ENCODE results near the gene TMEM209.

The TMEM209 gene

DNA sequence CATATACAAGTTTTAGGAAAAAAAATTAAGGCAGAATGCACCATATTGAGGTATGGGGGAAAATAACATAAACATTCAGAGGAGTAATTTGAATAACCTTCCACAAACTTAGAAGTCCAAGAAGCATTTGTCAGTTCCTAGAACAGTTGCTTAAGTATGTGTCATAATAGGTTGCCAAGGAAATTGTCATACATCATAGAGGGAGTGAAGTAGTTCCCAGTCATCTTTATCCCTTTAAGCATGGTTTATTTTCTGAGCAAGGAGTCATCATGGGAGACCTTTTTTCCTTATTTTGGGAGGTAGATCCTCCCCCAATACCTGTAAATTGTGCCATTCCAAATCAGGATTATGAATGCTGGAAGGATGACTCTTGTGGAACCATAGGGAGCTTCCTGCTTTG, 2.4 kb upstream of the TMEM209 start, which contains the start of gene SSMEM1:
TSS of gene SSMEM1 (plus strand) at position 219 of the 400 bp plus-strand sequence. CDS start at position 270, 51 bp downstream.
- no peak for DNase-seq (ENCODE audit: low spot score)
- Histone ChIP-seq H3K4me3 (ENCODE audit: severe bottlenecking) (no peak within 1 kb of the TSS), H3K9me3 (ENCODE audit: severe bottlenecking) (no peaks in the 10 kb centered on the region), H3K27me3 (ENCODE audit: insufficient read depth, poor library complexity, severe bottlenecking) (no peaks in the 10 kb centered on the region), H3K36me3 (ENCODE audit: low read depth) (peaks cover 18% of the 10 kb centered on the region), H3K27ac (ENCODE audit: poor library complexity, severe bottlenecking) (no peak within 1 kb of the TSS), H3K4me1 (ENCODE audit: insufficient read depth, poor library complexity, severe bottlenecking) (peaks cover 20% of the 10 kb centered on the region)
- TF ChIP-seq, protein P1, sequence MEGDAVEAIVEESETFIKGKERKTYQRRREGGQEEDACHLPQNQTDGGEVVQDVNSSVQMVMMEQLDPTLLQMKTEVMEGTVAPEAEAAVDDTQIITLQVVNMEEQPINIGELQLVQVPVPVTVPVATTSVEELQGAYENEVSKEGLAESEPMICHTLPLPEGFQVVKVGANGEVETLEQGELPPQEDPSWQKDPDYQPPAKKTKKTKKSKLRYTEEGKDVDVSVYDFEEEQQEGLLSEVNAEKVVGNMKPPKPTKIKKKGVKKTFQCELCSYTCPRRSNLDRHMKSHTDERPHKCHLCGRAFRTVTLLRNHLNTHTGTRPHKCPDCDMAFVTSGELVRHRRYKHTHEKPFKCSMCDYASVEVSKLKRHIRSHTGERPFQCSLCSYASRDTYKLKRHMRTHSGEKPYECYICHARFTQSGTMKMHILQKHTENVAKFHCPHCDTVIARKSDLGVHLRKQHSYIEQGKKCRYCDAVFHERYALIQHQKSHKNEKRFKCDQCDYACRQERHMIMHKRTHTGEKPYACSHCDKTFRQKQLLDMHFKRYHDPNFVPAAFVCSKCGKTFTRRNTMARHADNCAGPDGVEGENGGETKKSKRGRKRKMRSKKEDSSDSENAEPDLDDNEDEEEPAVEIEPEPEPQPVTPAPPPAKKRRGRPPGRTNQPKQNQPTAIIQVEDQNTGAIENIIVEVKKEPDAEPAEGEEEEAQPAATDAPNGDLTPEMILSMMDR (IDR thresholded peaks at IDR 0.05; ENCODE audit: poor library complexity, severe bottlenecking), result no peak
- peak; percentile 60; the same call in 2 of the 3 replicates for ATAC-seq (ENCODE audit: low read depth)

GRCh38 chr7:130207033-130207432, 1.8 kb upstream of the TMEM209 start:
- Histone ChIP-seq H3K27ac (ENCODE audit: poor library complexity, severe bottlenecking) (no peak overlapping the region), H3K9me3 (ENCODE audit: severe bottlenecking) (no peaks in the 10 kb centered on the region), H3K36me3 (ENCODE audit: low read depth) (peaks cover 25% of the 10 kb centered on the region), H3K27me3 (ENCODE audit: insufficient read depth, poor library complexity, severe bottlenecking) (no peaks in the 10 kb centered on the region), H3K4me1 (ENCODE audit: insufficient read depth, poor library complexity, severe bottlenecking) (peaks cover 20% of the 10 kb centered on the region), H3K4me3 (ENCODE audit: severe bottlenecking) (no peak overlapping the region)
- DNase-seq (ENCODE audit: low spot score) (no peak), ATAC-seq (ENCODE audit: low read depth) (no peak)
- TF ChIP-seq, protein P1 (IDR thresholded peaks at IDR 0.05; ENCODE audit: poor library complexity, severe bottlenecking), result no peak

DNA sequence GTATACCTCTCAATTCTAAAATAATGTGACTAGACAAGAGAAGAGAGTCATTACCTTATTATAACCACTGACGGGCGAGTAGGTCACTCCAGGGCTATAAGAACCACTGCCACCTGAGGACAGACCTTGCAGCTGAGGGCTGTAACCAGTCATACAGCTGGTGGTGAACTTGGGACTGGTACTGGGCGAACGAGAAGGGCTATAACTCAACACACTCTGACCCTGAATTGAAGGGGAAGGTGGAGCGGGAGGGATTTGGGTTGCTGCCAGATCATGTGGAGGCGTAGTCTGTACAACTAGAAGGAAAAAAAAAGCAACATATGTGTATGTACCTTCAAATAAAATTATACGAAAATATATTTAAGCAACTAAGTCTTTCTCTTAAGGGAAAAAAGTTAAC, 3.4 kb downstream of the TMEM209 start:
- Histone ChIP-seq H3K27ac (ENCODE audit: poor library complexity, severe bottlenecking) (no peak overlapping the region), H3K4me3 (ENCODE audit: severe bottlenecking) (no peak overlapping the region), H3K27me3 (ENCODE audit: insufficient read depth, poor library complexity, severe bottlenecking) (no peaks in the 10 kb centered on the region), H3K36me3 (ENCODE audit: low read depth) (peaks cover 77% of the 10 kb centered on the region), H3K4me1 (ENCODE audit: insufficient read depth, poor library complexity, severe bottlenecking) (peaks cover 11% of the 10 kb centered on the region), H3K9me3 (ENCODE audit: severe bottlenecking) (no peaks in the 10 kb centered on the region)
- TF ChIP-seq, protein P1 (IDR thresholded peaks at IDR 0.05; ENCODE audit: poor library complexity, severe bottlenecking), result no peak
- DNase-seq (ENCODE audit: low spot score), result no peak
- no peak for ATAC-seq (ENCODE audit: low read depth)

DNA sequence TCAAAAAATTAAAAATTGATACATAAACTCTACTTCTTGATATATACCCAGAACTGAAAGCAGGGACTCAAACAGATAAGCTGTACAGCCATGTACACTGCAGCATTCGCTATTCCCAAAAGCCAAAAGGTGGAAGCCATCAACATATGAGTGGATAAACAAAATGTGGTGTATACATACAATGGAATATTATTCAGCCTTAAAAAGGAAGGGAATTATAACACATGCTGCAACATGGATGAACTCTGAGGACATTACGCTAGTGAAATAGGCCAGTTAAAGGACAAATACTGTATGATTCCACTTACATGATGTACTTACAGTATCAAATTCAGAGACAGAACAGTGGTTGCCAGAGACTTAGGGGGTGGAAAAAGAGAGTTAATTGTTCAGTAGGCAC, 8.1 kb downstream of the TMEM209 start:
- Histone ChIP-seq H3K4me3 (ENCODE audit: severe bottlenecking) (no peak overlapping the region), H3K27me3 (ENCODE audit: insufficient read depth, poor library complexity, severe bottlenecking) (no peaks in the 10 kb centered on the region), H3K36me3 (ENCODE audit: low read depth) (peaks cover 94% of the 10 kb centered on the region), H3K27ac (ENCODE audit: poor library complexity, severe bottlenecking) (no peak overlapping the region), H3K9me3 (ENCODE audit: severe bottlenecking) (no peaks in the 10 kb centered on the region), H3K4me1 (ENCODE audit: insufficient read depth, poor library complexity, severe bottlenecking) (no peaks in the 10 kb centered on the region)
- ATAC-seq (ENCODE audit: low read depth), result no peak
- no peak for DNase-seq (ENCODE audit: low spot score)
- TF ChIP-seq, protein P1 (IDR thresholded peaks at IDR 0.05; ENCODE audit: poor library complexity, severe bottlenecking), result no peak

DNA sequence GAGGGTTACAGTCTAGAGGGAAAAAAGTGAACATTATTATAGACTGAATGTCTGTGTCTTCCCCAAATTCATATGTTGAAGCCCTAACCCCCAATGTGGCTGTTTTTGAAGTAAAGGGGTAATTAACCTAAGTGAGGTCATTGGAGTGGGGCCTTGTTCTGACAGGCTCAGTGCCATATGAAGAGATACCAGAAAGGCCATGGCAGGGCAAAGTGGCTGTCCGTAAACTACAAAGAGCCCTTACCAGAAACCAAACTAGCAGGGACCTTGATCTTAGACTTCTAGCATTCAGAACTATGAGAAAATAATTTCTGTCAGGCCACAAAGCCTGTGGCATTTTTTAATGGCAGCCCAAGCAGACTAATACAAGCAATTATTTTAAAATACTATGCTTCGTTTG, 8.7 kb downstream of the TMEM209 start:
- Histone ChIP-seq H3K4me3 (ENCODE audit: severe bottlenecking) (no peak overlapping the region), H3K9me3 (ENCODE audit: severe bottlenecking) (no peaks in the 10 kb centered on the region), H3K27me3 (ENCODE audit: insufficient read depth, poor library complexity, severe bottlenecking) (no peaks in the 10 kb centered on the region), H3K4me1 (ENCODE audit: insufficient read depth, poor library complexity, severe bottlenecking) (no peaks in the 10 kb centered on the region), H3K36me3 (ENCODE audit: low read depth) (peaks cover 94% of the 10 kb centered on the region), H3K27ac (ENCODE audit: poor library complexity, severe bottlenecking) (no peak overlapping the region)
- DNase-seq (ENCODE audit: low spot score) (no peak), ATAC-seq (ENCODE audit: low read depth) (no peak)
- TF ChIP-seq, protein P1 (IDR thresholded peaks at IDR 0.05; ENCODE audit: poor library complexity, severe bottlenecking), result no peak

Data from RWPE2 (cell line).